A673 (cell line): ENCODE results near the gene TRAP1. TPM values are rescaled to one million over a fixed set of nuclear protein-coding genes. Genes with fewer than 3 reads are reported as not detected.
A peak's percentile ranks its signal among the peaks of the same experiment; 100 is the strongest.

Source experiments
- BruUV-seq: library from RNA; stranded (reverse); fragments of 400-500 nt; replicated peaks from 2 replicates; lab custom pipeline; 2021; lab: Mats Ljungman, UMichigan
- CTCF ChIA-PET: fragments of 300-600 bp; sonication (Branson Sonifier 250); formaldehyde crosslinking; loops from one replicate; lab custom pipeline; 2022; ENCODE audit warnings: antibody characterized with exemption; lab: Charles Lee
- POLR2A ChIA-PET: fragments of 300-600 bp; sonication (Branson Sonifier 250); formaldehyde crosslinking; loops from one replicate; lab custom pipeline; 2022; ENCODE audit warnings: antibody characterized with exemption; ENCODE audit not compliant: low non-redundant PET; lab: Charles Lee
- DNase-seq: peaks from one replicate; pipeline ENCODE4 v3.0.0-alpha.2; 2015; ENCODE audit warnings: low spot score
- H3K27ac ChIP-seq: fragments of 200-600 bp; sonication (generic); 2 replicates; pipeline ENCODE4 v1.5.1; 2016; ENCODE audit warnings: mixed run types, low read depth, mild to moderate bottlenecking, mixed read lengths, antibody characterized with exemption, low read length; ENCODE audit not compliant: poor library complexity, severe bottlenecking
- H3K27me3 ChIP-seq: fragments of 200-600 bp; sonication (generic); replicated peaks from 2 replicates; pipeline ENCODE4 v1.6.1; 2017; ENCODE audit warnings: mixed run types, low read depth, mild to moderate bottlenecking, mixed read lengths, antibody characterized with exemption, low read length; ENCODE audit not compliant: insufficient read depth, poor library complexity
- H3K36me3 ChIP-seq: fragments of 200-600 bp; sonication (generic); 2 replicates; pipeline ENCODE4 v1.6.1; 2016; ENCODE audit warnings: mixed run types, mild to moderate bottlenecking, mixed read lengths, antibody characterized with exemption, low read length; ENCODE audit not compliant: insufficient read depth, poor library complexity, severe bottlenecking
- H3K4me1 ChIP-seq: fragments of 200-600 bp; sonication (generic); 2 replicates; pipeline ENCODE4 v1.6.1; 2017; ENCODE audit warnings: mixed run types, mild to moderate bottlenecking, mixed read lengths, antibody characterized with exemption, low read length; ENCODE audit not compliant: insufficient read depth, poor library complexity, severe bottlenecking
- H3K4me3 ChIP-seq: fragments of 200-600 bp; sonication (generic); 2 replicates; pipeline ENCODE4 v1.5.1; 2016; ENCODE audit warnings: low read depth, mixed run types, mild to moderate bottlenecking, mixed read lengths, low read length; ENCODE audit not compliant: poor library complexity, severe bottlenecking
- H3K9me3 ChIP-seq: fragments of 200-600 bp; sonication (generic); 2 replicates; pipeline ENCODE4 v1.6.1; 2016; ENCODE audit warnings: mixed run types, low read depth, mild to moderate bottlenecking, mixed read lengths, antibody characterized with exemption, low read length; ENCODE audit not compliant: poor library complexity, severe bottlenecking
- CTCF ChIP-seq: fragments of 300-800, 200-600 bp; sonication (generic); conservative IDR thresholded peaks from 2 replicates; pipeline ENCODE4 v1.5.1; 2017; ENCODE audit warnings: low read depth, mild to moderate bottlenecking, antibody characterized with exemption, low read length, moderate library complexity, mixed read lengths
- EZH2 ChIP-seq: fragments of 200-600 bp; sonication (generic); IDR thresholded peaks from 2 replicates; pipeline ENCODE4 v1.6.1; 2017; ENCODE audit warnings: borderline replicate concordance, low read depth, mild to moderate bottlenecking, mixed read lengths, antibody characterized with exemption, low read length; ENCODE audit not compliant: poor library complexity, severe bottlenecking
- intact Hi-C: fragments of 100-400 bp; cut with micrococcal nuclease; formaldehyde crosslinking; loops from one replicate; pipeline ENCODE4 v1.10.0; 2022; ENCODE audit not compliant: unreplicated experiment
- total RNA-seq: library from RNA; stranded (reverse); gene quantifications from 2 replicates; pipeline ENCODE4 v1.2.3, GENCODE V29; 2021

The TRAP1 gene
- total RNA-seq, 1 experiment from 2014 or later: 280 TPM

GRCh38 chr16:3637371-3637923, 79.9 kb downstream of the TRAP1 start:
- H3K27ac ChIP-seq: peak overlapping the region; percentile 45
- H3K36me3 ChIP-seq: no peaks in the 10 kb centered on the region
- H3K4me1 ChIP-seq: peaks cover 13% of the 10 kb centered on the region
- DNase-seq: peak; percentile 80
- H3K9me3 ChIP-seq: no peaks in the 10 kb centered on the region
- TF ChIP-seq CTCF: no peak
- no peak for TF ChIP-seq EZH2
- CTCF ChIA-PET: no interaction called here
- no TSS peak for BruUV-seq
- POLR2A ChIA-PET: interaction anchor here (0.5 kb wide), 1 partner anchor 531 kb away, joined by 6 read pairs; no protein-coding TSS in a partner anchor
- H3K4me3 ChIP-seq: no peak overlapping the region
- intact Hi-C loops: no loop called here
- H3K27me3 ChIP-seq: no peaks in the 10 kb centered on the region

- H3K27ac ChIP-seq: no peak overlapping the region
- H3K4me3 ChIP-seq: no peak overlapping the region
- no peaks in the 10 kb centered on the region for H3K27me3 ChIP-seq
- TF ChIP-seq CTCF: no peak; the same call in 1 of the 2 replicates
- no peak for TF ChIP-seq EZH2
- BruUV-seq: no TSS peak
- ChIA-PET CTCF (interaction anchor here (0.6 to 0.7 kb wide), 2 partner anchors 300 to 743 kb away, joined by 3 read pairs; partner anchors contain the start of gene FLYWCH2), POLR2A (interaction anchor here (1.1 kb wide), 1 partner anchor 14 kb away, joined by 5 read pairs; the partner anchor contains the start of gene SLX4)
- peaks cover 15% of the 10 kb centered on the region for H3K4me1 ChIP-seq
- no peaks in the 10 kb centered on the region for H3K9me3 ChIP-seq
- H3K36me3 ChIP-seq: no peaks in the 10 kb centered on the region
- intact Hi-C loops: no loop called here
- DNase-seq: peak; percentile 72
Measured at GRCh38 chr16:3625911-3626732, 91.2 kb downstream of the TRAP1 start.

GRCh38 chr16:3625331-3625730, 92.0 kb downstream of the TRAP1 start:
- Histone ChIP-seq H3K4me1 (peaks cover 15% of the 10 kb centered on the region), H3K9me3 (no peaks in the 10 kb centered on the region), H3K4me3 (no peak overlapping the region), H3K27ac (no peak overlapping the region), H3K36me3 (no peaks in the 10 kb centered on the region), H3K27me3 (no peaks in the 10 kb centered on the region)
- no TSS peak for BruUV-seq
- ChIA-PET POLR2A (no interaction called here), CTCF (no interaction called here)
- intact Hi-C loops: no loop called here
- no peak for DNase-seq
- no peak for TF ChIP-seq CTCF
- TF ChIP-seq EZH2: no peak
